Ureter (tissue), 1 donor: ENCODE results near the gene TPP2. TPM values are rescaled to one million over a fixed set of nuclear protein-coding genes. Genes with fewer than 3 reads are reported as not detected.

Experiments
- DNase-seq: peaks from one replicate; pipeline ENCODE4 v3.0.0-alpha.2; 2020; ENCODE audit warnings: low spot score
- total RNA-seq: library from RNA; stranded (reverse); gene quantifications from one replicate; pipeline ENCODE4 v1.2.4, GENCODE V29; 2023
- donor health status: DM: yes; HTN: yes; CAD: no.

TPP2 gene
- total RNA-seq, result 46.5 TPM

GRCh38 chr13:102596147-102597028 lies at the start of gene TPP2:
Gene TPP2 (plus strand): TSS chr13:102596986. CDS start chr13:102597039, 53 bp downstream.
- peak; percentile 100 for DNase-seq

GRCh38 chr13:102548811-102549210 lies 48.0 kb upstream of the TPP2 start:
- DNase-seq, result no peak

- no peak for DNase-seq
These were observed 46.3 kb upstream of the TPP2 start for GRCh38 chr13:102550507-102550906.

- DNase-seq, result no peak
These were observed 40.8 kb upstream of the TPP2 start for GRCh38 chr13:102555914-102556553.

- no peak for DNase-seq
These were observed 40.0 kb upstream of the TPP2 start for GRCh38 chr13:102556806-102557205.

GRCh38 chr13:102558029-102558428 lies 38.8 kb upstream of the TPP2 start:
- DNase-seq, result no peak

GRCh38 chr13:102561933-102562332 lies 34.9 kb upstream of the TPP2 start:
- DNase-seq, result no peak

- DNase-seq, result no peak
These were observed 33.5 kb upstream of the TPP2 start for GRCh38 chr13:102563267-102563666.

GRCh38 chr13:102564564-102564963 lies 32.2 kb upstream of the TPP2 start:
- DNase-seq, result no peak

- DNase-seq, result no peak
These were observed 30.3 kb upstream of the TPP2 start for GRCh38 chr13:102566513-102566912.

- no peak for DNase-seq
These were observed 28.9 kb upstream of the TPP2 start for GRCh38 chr13:102567857-102568256.

- no peak for DNase-seq
These were observed 27.3 kb upstream of the TPP2 start for GRCh38 chr13:102569488-102569887.

GRCh38 chr13:102571075-102571474 lies 25.7 kb upstream of the TPP2 start:
- no peak for DNase-seq

- DNase-seq, result no peak
These were observed 24.5 kb upstream of the TPP2 start for GRCh38 chr13:102572323-102572722.

GRCh38 chr13:102580552-102581169 lies 16.1 kb upstream of the TPP2 start:
- no peak for DNase-seq

- no peak for DNase-seq
These were observed 14.5 kb upstream of the TPP2 start for GRCh38 chr13:102582256-102582655.

- no peak for DNase-seq
These were observed 12.4 kb upstream of the TPP2 start for GRCh38 chr13:102584434-102584833.

GRCh38 chr13:102586615-102587014 lies 10.2 kb upstream of the TPP2 start:
- DNase-seq, result no peak

- DNase-seq, result no peak
These were observed 8.9 kb upstream of the TPP2 start for GRCh38 chr13:102587916-102588315.

GRCh38 chr13:102589301-102589822 lies 7.4 kb upstream of the TPP2 start:
- DNase-seq, result no peak

- DNase-seq, result peak; percentile 74
These were observed 4.6 kb upstream of the TPP2 start for GRCh38 chr13:102591988-102592781.

GRCh38 chr13:102593466-102593865 lies 3.3 kb upstream of the TPP2 start:
- no peak for DNase-seq
